Hepatocyte (in vitro differentiated cells): ENCODE results near the gene ANKHD1. TPM values are rescaled to one million over a fixed set of nuclear protein-coding genes. Genes with fewer than 3 reads are reported as not detected.

Experiments used
- DNase-seq: peaks from one replicate; pipeline ENCODE4 v3.0.0-alpha.2; 2016; ENCODE audit warnings: low spot score
- H2AFZ ChIP-seq: fragments of 200-600 bp; sonication (generic); 2 replicates; pipeline ENCODE4 v1.6.0; 2016; ENCODE audit warnings: antibody characterized with exemption, mild to moderate bottlenecking
- H3K27ac ChIP-seq: fragments of 200-600 bp; sonication (generic); 2 replicates; pipeline ENCODE4 v1.5.1; 2016; ENCODE audit warnings: mild to moderate bottlenecking
- H3K27me3 ChIP-seq: fragments of 200-600 bp; sonication (generic); 2 replicates; pipeline ENCODE4 v1.6.1; 2016
- H3K36me3 ChIP-seq: fragments of 200-600 bp; sonication (generic); replicated peaks from 2 replicates; pipeline ENCODE4 v1.5.1; 2016; ENCODE audit warnings: low read depth; ENCODE audit not compliant: insufficient read depth
- H3K4me1 ChIP-seq: fragments of 200-600 bp; sonication (generic); 2 replicates; pipeline ENCODE4 v1.5.1; 2016; ENCODE audit warnings: mild to moderate bottlenecking, moderate library complexity; ENCODE audit not compliant: insufficient read depth
- H3K4me2 ChIP-seq: fragments of 200-600 bp; sonication (generic); 2 replicates; pipeline ENCODE4 v1.6.0; 2016
- H3K4me3 ChIP-seq: fragments of 200-600 bp; sonication (generic); 2 replicates; pipeline ENCODE4 v1.5.1; 2016; ENCODE audit warnings: mild to moderate bottlenecking
- H3K79me2 ChIP-seq: fragments of 200-600 bp; sonication (generic); 2 replicates; pipeline ENCODE4 v1.6.0; 2017; ENCODE audit warnings: mild to moderate bottlenecking
- H3K9me2 ChIP-seq: fragments of 200-600 bp; sonication (generic); replicated peaks from 2 replicates; pipeline ENCODE4 v1.6.0; 2017; ENCODE audit warnings: mild to moderate bottlenecking; ENCODE audit not compliant: insufficient read depth
- H3K9me3 ChIP-seq: fragments of 200-600 bp; sonication (generic); 2 replicates; pipeline ENCODE4 v1.5.1; 2016; ENCODE audit warnings: low read depth, mild to moderate bottlenecking
- H4K20me1 ChIP-seq: fragments of 200-600 bp; sonication (generic); 2 replicates; pipeline ENCODE4 v1.6.0; 2016; ENCODE audit warnings: mild to moderate bottlenecking; ENCODE audit not compliant: insufficient read depth, poor library complexity, severe bottlenecking
- CTCF ChIP-seq: fragments of 200-600 bp; sonication (generic); IDR thresholded peaks from 2 replicates; pipeline ENCODE4 v1.5.1; 2016; ENCODE audit warnings: antibody characterized with exemption, mild to moderate bottlenecking; ENCODE audit not compliant: poor library complexity
- EZH2 ChIP-seq: fragments of 200-600 bp; sonication (generic); IDR thresholded peaks from 2 replicates; pipeline ENCODE4 v1.6.1; 2016; ENCODE audit warnings: antibody characterized with exemption, mild to moderate bottlenecking, borderline replicate concordance
- EZH2phosphoT487 ChIP-seq: fragments of 200-600 bp; sonication (generic); IDR thresholded peaks from one replicate; pipeline ENCODE4 v1.6.1; 2018; ENCODE audit warnings: antibody characterized with exemption, mild to moderate bottlenecking, low read depth, moderate library complexity; ENCODE audit not compliant: unreplicated experiment, severe bottlenecking
- WGBS: methylation state at CpG from one replicate; pipeline ENCODE4 v1.1.6; 2016; ENCODE audit warnings: low lambda C conversion rate; ENCODE audit errors: missing lambda C conversion rate; 5-methylcytosine and 5-hydroxymethylcytosine counted together
- polyA plus RNA-seq: library from polyadenylated mRNA; unstranded; fragments of >200 nt; fragmentation: Nextera tagmentation; extraction: Ambion mirVana; gene quantifications from 2 replicates; pipeline ENCODE4 v1.2.1, GENCODE V29; 2016
- total RNA-seq: library from RNA; depleted of rRNA; stranded (reverse); fragments of >200 nt; gene quantifications from 2 replicates; pipeline ENCODE4 v1.2.3, GENCODE V29; 2014

Gene ANKHD1
- total and polyA plus RNA-seq, 2 experiments from 2014 or later = 53.6 to 70.7 TPM

GRCh38 chr5:140553657-140554056 lies 152.0 kb downstream of the ANKHD1 start:
- Histone ChIP-seq H3K79me2 (peaks cover 48% of the 10 kb centered on the region), H3K4me2 (no peak overlapping the region)

GRCh38 chr5:140554454-140554853 lies 152.8 kb downstream of the ANKHD1 start:
- Histone ChIP-seq H3K27me3 (no peaks in the 10 kb centered on the region), H3K79me2 (peaks cover 48% of the 10 kb centered on the region), H4K20me1 (peaks cover 5% of the 10 kb centered on the region), H3K4me2 (no peak overlapping the region), H3K36me3 (no peaks in the 10 kb centered on the region), H3K9me3 (no peaks in the 10 kb centered on the region), H2AFZ (no peak overlapping the region), H3K27ac (no peak overlapping the region), H3K4me1 (peaks cover 12% of the 10 kb centered on the region), H3K9me2 (no peaks in the 10 kb centered on the region), H3K4me3 (no peak overlapping the region)
- DNase-seq = no peak
- 69% methylated on average over 2 of the region's 2 CpGs for WGBS
- no peak for TF ChIP-seq CTCF
- TF ChIP-seq EZH2 = no peak
- no peak for TF ChIP-seq EZH2phosphoT487

More at GRCh38 chr5:140553657-140554056, 152.0 kb downstream of the ANKHD1 start:
- Histone ChIP-seq H3K27ac (no peak overlapping the region), H3K36me3 (no peaks in the 10 kb centered on the region), H3K4me3 (no peak overlapping the region), H3K27me3 (no peaks in the 10 kb centered on the region), H3K4me1 (peaks cover 18% of the 10 kb centered on the region), H2AFZ (no peak overlapping the region), H3K9me2 (no peaks in the 10 kb centered on the region), H3K9me3 (no peaks in the 10 kb centered on the region), H4K20me1 (peaks cover 5% of the 10 kb centered on the region)
- TF ChIP-seq CTCF (no peak), EZH2 (no peak), EZH2phosphoT487 (no peak)
- WGBS = 94% methylated on average over 2 of the region's 2 CpGs
- DNase-seq = no peak

- peak overlapping the region; percentile 21 for H3K27ac ChIP-seq
- no peaks in the 10 kb centered on the region for H3K36me3 ChIP-seq
- H3K9me2 ChIP-seq = no peaks in the 10 kb centered on the region
- no peak overlapping the region for H3K4me3 ChIP-seq
- DNase-seq = no peak
- H2AFZ ChIP-seq = no peak overlapping the region
- H3K9me3 ChIP-seq = no peaks in the 10 kb centered on the region
- peaks cover 48% of the 10 kb centered on the region for H3K79me2 ChIP-seq
- H3K4me2 ChIP-seq = peak overlapping the region; percentile 80
- H3K27me3 ChIP-seq = no peaks in the 10 kb centered on the region
- WGBS = 87% methylated on average over 1 of the region's 1 CpG
- TF ChIP-seq EZH2phosphoT487 (no peak), CTCF (no peak), EZH2 (no peak)
- H4K20me1 ChIP-seq = peaks cover 5% of the 10 kb centered on the region
- H3K4me1 ChIP-seq = peaks cover 12% of the 10 kb centered on the region
Measured at GRCh38 chr5:140555747-140556312, 154.2 kb downstream of the ANKHD1 start.

- H3K4me2 ChIP-seq = peak overlapping the region; percentile 80
- TF ChIP-seq EZH2phosphoT487 = no peak
- no peak for TF ChIP-seq EZH2
- TF ChIP-seq CTCF = no peak
- peaks cover 12% of the 10 kb centered on the region for H3K4me1 ChIP-seq
- peak overlapping the region; percentile 92 for H3K4me3 ChIP-seq
- H2AFZ ChIP-seq = no peak overlapping the region
- no peaks in the 10 kb centered on the region for H3K9me3 ChIP-seq
- no peaks in the 10 kb centered on the region for H3K36me3 ChIP-seq
- 6% methylated on average over 6 of the region's 6 CpGs for WGBS
- H3K27ac ChIP-seq = peak overlapping the region; percentile 95
- no peaks in the 10 kb centered on the region for H3K27me3 ChIP-seq
- no peaks in the 10 kb centered on the region for H3K9me2 ChIP-seq
- DNase-seq = no peak
- peaks cover 5% of the 10 kb centered on the region for H4K20me1 ChIP-seq
- peaks cover 48% of the 10 kb centered on the region for H3K79me2 ChIP-seq
Measured at GRCh38 chr5:140556438-140556837, 154.8 kb downstream of the ANKHD1 start.
